Mesangial cell (primary cell): ENCODE data around the gene COPB1. TPM values are rescaled to one million over a fixed set of nuclear protein-coding genes. Genes with fewer than 3 reads are reported as not detected.

ENCODE experiments used
- total RNA-seq: library from RNA; depleted of rRNA; stranded (reverse); fragments of >200 nt; gene quantifications from 2 replicates; pipeline ENCODE4 v1.2.3, GENCODE V29; 2015

The COPB1 gene
- total RNA-seq, result 76.2 and 104 TPM in 2 replicates

DNA sequence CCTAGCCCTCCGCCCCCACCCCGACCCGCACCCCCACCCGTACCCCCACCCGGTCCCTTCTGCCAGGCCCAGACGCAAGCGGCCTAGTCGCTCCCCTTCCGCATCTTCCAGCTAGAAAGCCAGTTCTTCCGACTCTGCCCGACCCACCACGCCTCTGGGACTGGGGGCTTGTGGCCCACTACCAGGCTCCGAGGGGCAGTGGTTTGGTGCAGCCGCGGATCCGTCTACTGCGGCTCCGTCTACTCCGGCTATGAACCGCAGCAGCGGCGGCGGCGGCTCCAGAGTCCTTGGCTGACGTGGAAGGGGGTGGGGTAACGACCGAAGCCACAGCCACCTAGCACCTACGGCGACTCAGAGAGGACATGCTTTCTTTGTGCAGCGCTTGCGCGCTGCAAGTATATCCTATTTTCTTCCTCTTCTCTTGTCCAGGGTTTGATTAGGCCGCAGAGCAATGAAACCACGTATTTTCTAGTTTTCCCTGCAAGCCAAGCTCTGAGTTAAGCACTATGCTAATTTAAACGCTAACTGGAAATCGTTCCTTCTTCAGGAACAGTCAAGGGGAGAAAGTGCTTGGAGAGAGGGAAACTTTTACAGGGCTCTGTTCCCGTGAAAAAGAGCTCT lies at the start of gene COPB1:
TSS of gene COPB1 (minus strand) at position 252 of the 621 bp plus-strand sequence. CDS start 883 bp downstream, outside the sequence.

GRCh38 chr11:14519917-14520746 lies 20.5 kb upstream of the COPB1 start, which contains the start of gene PSMA1:
Gene PSMA1 (minus strand): TSS chr11:14520386. CDS start chr11:14520299, 87 bp downstream.

Other genes starting within 250 kb of the COPB1 start
- 75.0 and 105 TPM in 2 replicates for gene RRAS2, start 140.6 kb downstream of the COPB1 start, total RNA-seq
- 110 and 145 TPM in 2 replicates for gene PSMA1, start 20.6 kb upstream of the COPB1 start, total RNA-seq
- 1.6 and 3.3 TPM in 2 replicates for gene PDE3B, start 144.0 kb upstream of the COPB1 start, total RNA-seq